Measurements from ENCODE around the gene YPEL4. TPM values are rescaled to one million over a fixed set of nuclear protein-coding genes. Genes with fewer than 3 reads are reported as not detected.

Gene YPEL4
- total RNA-seq, 1 donor from 2014 or later, result 0.51 TPM

DNA sequence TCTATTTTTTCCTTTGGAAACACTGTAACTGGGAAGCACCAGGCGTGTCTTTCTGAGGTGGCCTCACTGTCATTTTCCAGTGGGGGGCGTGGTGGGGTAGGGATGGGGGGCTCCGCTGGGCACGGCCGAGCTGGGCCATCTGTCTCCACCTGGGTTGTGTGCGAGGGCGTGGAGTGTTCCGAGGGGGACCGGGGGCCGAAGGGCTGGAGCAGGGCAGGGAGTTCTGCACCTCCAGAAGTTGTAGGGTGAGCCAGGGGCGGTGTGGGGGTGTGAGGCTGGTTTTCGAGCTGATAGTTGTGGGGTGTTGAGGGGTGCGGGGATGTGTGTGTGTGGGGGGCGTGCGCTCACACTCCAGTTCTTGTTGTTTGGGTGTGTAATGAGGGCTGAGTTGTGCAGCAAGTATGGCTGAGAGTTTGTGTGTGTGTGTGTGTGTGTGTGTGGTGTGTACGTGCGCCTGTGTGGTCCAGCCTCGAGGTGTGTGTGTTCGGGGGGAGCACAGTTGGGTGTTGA lies 10.8 kb downstream of the YPEL4 start:
- no peak for ATAC-seq
- intact Hi-C loops (cut with DNase I), result no loop called here

GRCh38 chr11:57638005-57638781 lies 11.5 kb downstream of the YPEL4 start:
- ATAC-seq (peak; percentile 87), DNase-seq (ENCODE audit: missing footprints) (peak; percentile 82)
- intact Hi-C loops (cut with DNase I), result no loop called here

More for the DNA sequence above, 10.8 kb downstream of the YPEL4 start:
- no peak for DNase-seq (ENCODE audit: missing footprints)

GRCh38 chr11:57637626-57638004 lies 12.1 kb downstream of the YPEL4 start:
- intact Hi-C loops (cut with DNase I), result no loop called here
- DNase-seq (ENCODE audit: missing footprints), result no peak
- ATAC-seq, result peak; percentile 9

- ATAC-seq (no peak), DNase-seq (ENCODE audit: missing footprints) (no peak)
- intact Hi-C loops (cut with DNase I), result no loop called here
Observed at GRCh38 chr11:57635246-57635645, 14.5 kb downstream of the YPEL4 start.

GRCh38 chr11:57634311-57634710 lies 15.4 kb downstream of the YPEL4 start:
- intact Hi-C loops (cut with DNase I), result no loop called here
- no peak for ATAC-seq

DNA sequence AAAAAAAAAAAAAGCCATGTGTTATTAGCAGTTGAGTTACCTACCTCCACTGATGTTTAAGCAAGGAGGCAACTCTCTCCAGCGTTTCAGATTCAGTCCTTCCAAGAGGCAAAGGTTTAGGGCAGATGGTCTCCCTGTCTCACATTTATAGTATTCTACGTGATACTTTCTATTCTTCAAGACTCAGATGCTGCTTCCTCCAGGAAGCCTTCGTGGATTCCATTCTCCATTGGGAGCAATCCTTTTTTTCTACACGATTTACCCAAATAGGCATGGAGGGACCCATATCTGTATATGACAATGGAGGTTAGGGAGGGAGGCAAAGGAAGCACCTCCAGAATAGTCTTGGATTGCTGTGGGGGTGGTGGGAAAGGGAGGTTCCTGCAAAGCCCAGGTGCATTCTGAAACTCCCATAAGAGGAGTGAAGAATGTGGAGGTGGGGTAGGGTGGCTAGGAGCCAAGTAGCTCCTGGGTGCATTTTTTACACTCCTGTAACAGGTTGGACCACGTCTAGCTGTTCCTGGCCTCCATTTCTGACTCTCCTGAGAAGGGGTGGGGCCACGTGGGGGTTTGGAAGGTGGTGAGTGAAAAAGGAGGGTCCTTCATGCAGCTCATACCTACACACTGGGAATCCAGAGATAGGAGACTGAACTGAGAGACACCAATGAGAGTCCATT lies 16.2 kb downstream of the YPEL4 start:
- intact Hi-C loops (cut with DNase I), result no loop called here
- no peak for DNase-seq (ENCODE audit: missing footprints)
- ATAC-seq, result no peak

More at GRCh38 chr11:57634311-57634710, 15.4 kb downstream of the YPEL4 start:
- no peak for DNase-seq (ENCODE audit: missing footprints)

DNA sequence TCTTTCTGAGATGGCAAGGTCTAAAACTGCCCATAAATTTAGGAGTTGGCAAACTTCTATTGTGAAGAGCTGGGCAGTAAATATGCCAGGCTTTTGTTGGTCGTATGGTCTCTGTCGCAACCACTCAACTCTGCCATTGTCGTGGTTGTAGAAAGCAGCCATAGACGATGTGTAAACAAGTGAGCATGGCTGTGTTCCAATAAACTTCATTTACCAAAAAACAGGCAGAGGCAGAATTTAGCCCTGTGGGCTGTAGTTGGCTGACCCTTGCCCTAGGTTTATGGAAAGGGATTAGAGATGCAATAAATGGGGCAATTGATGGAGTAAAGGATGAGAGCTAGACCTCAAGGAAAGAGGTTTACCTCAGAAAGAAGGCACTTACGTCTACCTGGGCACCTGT lies 17.6 kb downstream of the YPEL4 start:
- ATAC-seq (no peak), DNase-seq (ENCODE audit: missing footprints) (no peak)
- intact Hi-C loops (cut with DNase I), result no loop called here

GRCh38 chr11:57630171-57630570 lies 19.5 kb downstream of the YPEL4 start:
- ATAC-seq, result no peak
- intact Hi-C loops (cut with DNase I), result no loop called here

GRCh38 chr11:57626895-57627294 lies 22.8 kb downstream of the YPEL4 start:
- ATAC-seq (no peak), DNase-seq (ENCODE audit: missing footprints) (no peak)
- intact Hi-C loops (cut with DNase I), result no loop called here

More at GRCh38 chr11:57630171-57630570, 19.5 kb downstream of the YPEL4 start:
- DNase-seq (ENCODE audit: missing footprints), result no peak

- intact Hi-C loops (cut with DNase I), result no loop called here
- DNase-seq (ENCODE audit: missing footprints) (no peak), ATAC-seq (no peak)
Observed at GRCh38 chr11:57624864-57625263, 24.8 kb downstream of the YPEL4 start.

DNA sequence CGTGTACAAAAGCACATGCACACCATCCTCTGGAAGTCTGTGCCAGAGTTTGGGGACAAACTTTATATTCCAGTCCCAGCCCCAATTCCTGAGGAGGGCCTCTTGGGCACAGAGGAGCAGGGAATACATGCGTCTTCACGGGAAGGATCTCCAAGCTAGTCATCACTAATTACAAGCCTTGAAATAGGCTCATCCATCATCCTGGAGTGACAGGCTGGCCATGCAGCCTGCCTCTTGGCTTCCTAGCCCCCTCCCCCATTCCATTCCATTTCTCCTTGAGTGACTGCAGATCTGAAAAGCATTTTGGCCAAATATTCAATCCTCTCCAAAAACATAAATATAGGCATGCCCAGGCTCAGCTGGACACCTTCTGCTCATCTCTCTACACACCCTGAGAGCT lies 27.4 kb downstream of the YPEL4 start:
- ATAC-seq (no peak), DNase-seq (ENCODE audit: missing footprints) (no peak)
- intact Hi-C loops (cut with DNase I), result no loop called here

GRCh38 chr11:57620467-57620866 lies 29.2 kb downstream of the YPEL4 start:
- ATAC-seq (no peak), DNase-seq (ENCODE audit: missing footprints) (no peak)
- intact Hi-C loops (cut with DNase I), result no loop called here

DNA sequence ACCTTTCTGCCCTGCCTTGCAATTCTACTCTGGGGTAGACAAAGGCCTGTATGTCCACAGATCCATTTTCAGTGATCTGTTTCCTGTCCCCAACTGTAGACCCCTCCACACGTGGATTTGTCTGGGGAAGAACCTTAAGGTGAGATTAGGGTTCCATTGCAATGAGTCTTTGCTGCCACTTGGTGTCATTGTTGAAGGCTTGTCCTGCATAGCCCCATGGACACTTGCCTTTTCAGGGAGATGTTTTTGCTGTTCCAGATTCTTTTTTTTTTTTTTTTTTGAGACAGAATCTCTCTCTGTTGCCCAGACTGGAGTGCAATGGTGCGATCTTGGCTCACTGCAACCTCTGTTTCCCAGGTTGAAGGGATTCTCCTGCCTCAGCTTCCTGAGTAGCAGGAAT lies 30.4 kb downstream of the YPEL4 start:
- ATAC-seq, result no peak
- intact Hi-C loops (cut with DNase I), result no loop called here
- DNase-seq (ENCODE audit: missing footprints), result no peak

DNA sequence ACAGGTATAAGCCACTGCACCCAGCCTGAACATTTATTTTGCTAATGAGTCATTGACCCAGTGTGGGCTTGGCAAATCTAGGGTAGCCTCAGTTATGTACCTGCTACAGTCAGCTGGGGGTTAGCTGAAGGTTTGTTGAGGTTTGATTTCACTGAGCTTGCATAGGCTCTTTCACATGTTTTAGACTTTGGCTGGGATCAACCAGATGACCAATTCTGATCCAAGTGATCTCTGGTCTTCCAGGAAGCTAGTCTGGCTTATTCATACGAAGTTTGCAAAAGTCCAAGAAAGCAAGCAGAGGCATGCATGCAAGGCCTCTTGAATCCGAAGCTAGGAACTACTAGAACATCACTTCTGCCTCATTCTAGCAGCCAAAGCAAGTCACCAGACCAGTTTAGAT lies 31.3 kb downstream of the YPEL4 start:
- no peak for ATAC-seq
- intact Hi-C loops (cut with DNase I), result no loop called here
- no peak for DNase-seq (ENCODE audit: missing footprints)

DNA sequence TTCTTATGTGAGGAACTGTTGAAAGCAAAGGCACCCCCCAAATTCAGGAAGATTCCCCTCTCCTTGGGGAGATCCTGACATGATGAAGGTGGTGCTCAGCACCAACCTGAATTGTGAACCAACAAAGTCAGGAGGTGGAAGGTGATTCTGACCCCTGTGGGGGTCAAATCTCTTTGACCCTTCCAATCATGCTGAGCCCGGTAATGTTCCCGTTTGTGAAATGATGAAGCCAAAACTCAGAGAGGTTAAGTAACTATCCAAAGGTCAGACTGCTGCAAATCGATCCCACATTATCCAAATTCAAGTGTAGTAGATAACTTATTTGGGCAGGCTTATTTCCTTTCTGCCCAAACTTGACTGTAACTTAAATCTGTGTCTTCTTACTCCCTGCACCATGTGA lies 33.1 kb downstream of the YPEL4 start:
- no peak for ATAC-seq
- intact Hi-C loops (cut with DNase I), result no loop called here
- no peak for DNase-seq (ENCODE audit: missing footprints)

GRCh38 chr11:57615308-57615707 lies 34.4 kb downstream of the YPEL4 start:
- intact Hi-C loops (cut with DNase I), result no loop called here
- no peak for ATAC-seq
- no peak for DNase-seq (ENCODE audit: missing footprints)

- intact Hi-C loops (cut with DNase I), result no loop called here
- no peak for ATAC-seq
- DNase-seq (ENCODE audit: missing footprints), result no peak
Observed at GRCh38 chr11:57614234-57614772, 35.4 kb downstream of the YPEL4 start.

DNA sequence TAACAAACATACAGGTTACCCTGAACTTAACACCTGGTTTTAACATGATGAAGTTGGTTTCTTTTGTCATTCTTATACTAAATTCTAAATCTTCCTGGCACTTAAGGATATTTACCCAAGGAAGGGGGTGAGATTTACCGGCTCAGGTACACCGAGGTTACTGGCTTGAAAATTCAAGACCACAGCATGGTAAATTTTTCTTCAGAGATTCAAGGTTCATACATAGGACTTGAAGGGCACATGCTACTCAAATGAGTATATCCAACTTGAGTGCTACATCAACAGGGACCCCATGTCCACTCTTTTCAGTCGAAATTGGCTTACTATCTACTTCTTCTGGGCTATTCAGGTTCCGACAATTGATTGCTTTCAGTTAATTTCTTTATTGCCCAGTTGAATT lies 39.5 kb downstream of the YPEL4 start:
- intact Hi-C loops (cut with DNase I), result no loop called here
- DNase-seq (ENCODE audit: missing footprints) (no peak), ATAC-seq (no peak)

- ATAC-seq (no peak), DNase-seq (ENCODE audit: missing footprints) (no peak)
- intact Hi-C loops (cut with DNase I), result no loop called here
Observed at GRCh38 chr11:57605028-57605420, 44.7 kb downstream of the YPEL4 start.

Measured in Right ventricle myocardium inferior (tissue), 1 donor.